SK-N-SH (cell line): ENCODE results near the gene NOB1. TPM values are rescaled to one million over a fixed set of nuclear protein-coding genes. Genes with fewer than 3 reads are reported as not detected.

Experiments used
- CTCF ChIA-PET: fragments of 300-600, 350-600 bp; formaldehyde crosslinking; extraction: SDS; loops from one replicate; lab custom pipeline; 2021; lab: Yijun Ruan, JAX
- POLR2A ChIA-PET: fragments of 350-600 bp; sonication (Branson Sonifier 250); formaldehyde crosslinking; extraction: SDS; loops from one replicate; lab custom pipeline; 2020; ENCODE audit warnings: antibody characterized with exemption, inconsistent platforms; lab: Yijun Ruan, JAX
- DNase-seq: peaks from one replicate; pipeline ENCODE4 v3.0.0; 2012
- H2AFZ ChIP-seq: fragments of 200-600 bp; sonication (generic); 2 replicates; pipeline ENCODE4 v1.8.1; 2016; ENCODE audit warnings: antibody characterized with exemption, mild to moderate bottlenecking, low read depth
- H3F3A ChIP-seq: fragments of 200-600 bp; sonication (generic); replicated peaks from 2 replicates; pipeline ENCODE3; 2016; ENCODE audit warnings: antibody characterized with exemption, mild to moderate bottlenecking; ENCODE audit not compliant: insufficient read depth
- H3K27ac ChIP-seq, 2 experiments: fragments of 200-500 bp in 1 of 2; fragments of 200-600 bp in 1 of 2; sonication (Bioruptor generic) in 1 of 2; sonication (generic), shearing (Covaris generic) in 1 of 2; 2 replicates each; pipeline versions ENCODE4 v1.5.1 to v1.6.1; 2014 to 2016; ENCODE audit warnings: low read depth in 2 of 2, inconsistent platforms in 1 of 2, low read length in 1 of 2, mild to moderate bottlenecking in 1 of 2, mixed read lengths in 1 of 2
- H3K27me3 ChIP-seq: fragments of 200-600 bp; sonication (generic), shearing (Covaris generic); 2 replicates; pipeline ENCODE4 v1.6.1; 2016; ENCODE audit warnings: mixed run types; ENCODE audit not compliant: insufficient read depth
- H3K36me3 ChIP-seq, 2 experiments: fragments of 200-500 bp in 1 of 2; fragments of 200-600 bp in 1 of 2; sonication (Bioruptor generic) in 1 of 2; sonication (generic) in 1 of 2; replicated peaks in 1 of 2; 2 replicates each; pipeline versions ENCODE3 to v1.5.1; 2014 to 2016; ENCODE audit warnings: low read length in 1 of 2, mild to moderate bottlenecking in 1 of 2; ENCODE audit not compliant: insufficient read depth in 2 of 2, control insufficient read depth in 1 of 2
- H3K4me1 ChIP-seq, 2 experiments: fragments of 200-500 bp in 1 of 2; fragments of 200-600 bp in 1 of 2; sonication (Bioruptor generic) in 1 of 2; sonication (generic), shearing (Covaris generic) in 1 of 2; 2 replicates each; pipeline versions ENCODE4 v1.5.1 to v1.6.1; 2014 to 2016; ENCODE audit warnings: low read depth in 1 of 2, low read length in 1 of 2, mixed run types in 1 of 2; ENCODE audit not compliant: insufficient read depth in 2 of 2, control insufficient read depth in 1 of 2
- H3K4me2 ChIP-seq: fragments of 200-600 bp; sonication (generic), shearing (Covaris generic); 2 replicates; pipeline ENCODE4 v1.6.1; 2017; ENCODE audit warnings: mixed run types
- H3K4me3 ChIP-seq, 2 experiments: fragments of 200-500 bp in 1 of 2; fragments of 200-600 bp in 1 of 2; sonication (Bioruptor generic) in 1 of 2; sonication (generic), shearing (Covaris generic) in 1 of 2; 2 replicates each; pipeline versions ENCODE4 v1.5.1 to v1.8.1; 2014 to 2016; ENCODE audit warnings: low read depth in 2 of 2, inconsistent platforms in 1 of 2, low read length in 1 of 2, mild to moderate bottlenecking in 1 of 2, mixed read lengths in 1 of 2, moderate library complexity in 1 of 2
- H3K79me2 ChIP-seq: fragments of 200-600 bp; sonication (generic); 2 replicates; pipeline ENCODE4 v1.8.1; 2017; ENCODE audit warnings: mild to moderate bottlenecking; ENCODE audit not compliant: insufficient read depth
- H3K9ac ChIP-seq: fragments of 200-600 bp; sonication (generic); 2 replicates; pipeline ENCODE4 v1.6.1; 2017; ENCODE audit warnings: mixed run types
- H3K9me2 ChIP-seq: fragments of 200-600 bp; sonication (generic); 2 replicates; pipeline ENCODE4 v1.6.1; 2017; ENCODE audit warnings: mixed run types
- H3K9me3 ChIP-seq: fragments of 200-600 bp; sonication (generic); 2 replicates; pipeline ENCODE4 v1.6.1; 2017; ENCODE audit warnings: mixed run types, mild to moderate bottlenecking, moderate library complexity
- H4K20me1 ChIP-seq: fragments of 200-600 bp; sonication (generic); 2 replicates; pipeline ENCODE4 v1.6.1; 2017; ENCODE audit warnings: mild to moderate bottlenecking, mixed run types; ENCODE audit not compliant: insufficient read depth
- CHD2 ChIP-seq: fragments of 150-350 bp; IDR thresholded peaks from 2 replicates; pipeline ENCODE4 v1.6.1; 2018; ENCODE audit warnings: low read length; ENCODE audit not compliant: partially characterized antibody
- CTCF ChIP-seq: fragments of 200-600 bp; sonication (generic); IDR thresholded peaks from 2 replicates; pipeline ENCODE4 v1.6.1; 2017; ENCODE audit warnings: antibody characterized with exemption, mild to moderate bottlenecking, moderate library complexity
- ELF1 ChIP-seq: IDR thresholded peaks from 2 replicates; pipeline ENCODE4 v1.4.0; 2012
- EP300 ChIP-seq, 2 experiments: IDR thresholded peaks; 2 replicates each; pipeline versions ENCODE4 v1.4.0 to v1.6.1; 2012; ENCODE audit warnings: borderline replicate concordance in 1 of 2, low read depth in 1 of 2, low read length in 1 of 2
- EZH2phosphoT487 ChIP-seq: fragments of 200-600 bp; sonication (generic); IDR thresholded peaks from 2 replicates; pipeline ENCODE4 v1.6.1; 2017; ENCODE audit warnings: low read depth, mixed run types, mild to moderate bottlenecking, antibody characterized with exemption, moderate library complexity, borderline replicate concordance
- FOSL2 ChIP-seq: IDR thresholded peaks from 2 replicates; pipeline ENCODE4 v1.4.0; 2012; ENCODE audit warnings: low read depth, mild to moderate bottlenecking, moderate library complexity, borderline replicate concordance
- FOXM1 ChIP-seq: IDR thresholded peaks from 2 replicates; pipeline ENCODE4 v1.4.0; 2012; ENCODE audit warnings: low read depth, mild to moderate bottlenecking
- GATA2 ChIP-seq: sonication (generic); formaldehyde crosslinking; IDR thresholded peaks from 2 replicates; pipeline ENCODE4 v1.5.0; 2020; ENCODE audit warnings: mild to moderate bottlenecking, missing genetic modification reagents
- IRF3 ChIP-seq: fragments of 150-350 bp; IDR thresholded peaks from 2 replicates; pipeline ENCODE4 v1.6.1; 2016; ENCODE audit warnings: mild to moderate bottlenecking, low read depth, low read length
- JUND ChIP-seq: IDR thresholded peaks from 2 replicates; pipeline ENCODE4 v1.4.0; 2012
- MEF2A ChIP-seq: IDR thresholded peaks from 2 replicates; pipeline ENCODE4 v1.4.0; 2012; ENCODE audit warnings: low read depth, borderline replicate concordance
- MXI1 ChIP-seq: IDR thresholded peaks from 2 replicates; pipeline ENCODE4 v1.6.1; 2012; ENCODE audit warnings: mild to moderate bottlenecking, low read depth, low read length, improper control_type of control experiment
- RAD21 ChIP-seq: IDR thresholded peaks from 2 replicates; pipeline ENCODE4 v1.6.1; 2012; ENCODE audit warnings: mild to moderate bottlenecking, low read length
- RXRA ChIP-seq: IDR thresholded peaks from 2 replicates; pipeline ENCODE4 v1.4.0; 2012; ENCODE audit warnings: low read depth, mild to moderate bottlenecking, borderline replicate concordance
- TAF1 ChIP-seq: IDR thresholded peaks from 2 replicates; pipeline ENCODE4 v1.6.1; 2012; ENCODE audit warnings: low read depth, mild to moderate bottlenecking, low read length, moderate library complexity, borderline replicate concordance
- TEAD4 ChIP-seq: IDR thresholded peaks from 2 replicates; pipeline ENCODE4 v1.4.0; 2012; ENCODE audit warnings: mild to moderate bottlenecking, borderline replicate concordance; ENCODE audit not compliant: insufficient read depth
- WGBS: methylation state at CpG from one replicate; pipeline ENCODE4 v1.1.6; 2017; ENCODE audit warnings: low lambda C conversion rate; 5-methylcytosine and 5-hydroxymethylcytosine counted together
- polyA plus RNA-seq, 3 experiments: library from polyadenylated mRNA; depleted of rRNA; stranded (reverse); fragments of >200 nt; gene quantifications; 2 replicates each; pipeline ENCODE4 v1.2.3, GENCODE V29; 2012

NOB1 gene
- polyA plus RNA-seq, 1 of the 3 experiments (the other 2 are of a cell fraction): 86.3 TPM

- H3F3A ChIP-seq: peaks cover 3% of the 10 kb centered on the region
- DNase-seq: no peak
- H3K79me2 ChIP-seq: peaks cover 10% of the 10 kb centered on the region; the same call in 1 of the 2 replicates
- H4K20me1 ChIP-seq: no peaks in the 10 kb centered on the region
- no peak overlapping the region for H3K27ac ChIP-seq
- H3K9me2 ChIP-seq: no peaks in the 10 kb centered on the region
- POLR2A ChIA-PET: no interaction called here
- peaks cover 0 to 10% of the 10 kb centered on the region in 2 experiments for H3K36me3 ChIP-seq
- no peak for TF ChIP-seq IRF3
- TF ChIP-seq FOXM1: no peak
- no peak for TF ChIP-seq RXRA
- TF ChIP-seq JUND: no peak
- TF ChIP-seq EP300 (IDR thresholded peaks at IDR 0.05; ENCODE audit: borderline replicate concordance in 1 of 2, low read depth in 1 of 2, low read length in 1 of 2): no peak
- TF ChIP-seq CTCF: no peak
- TF ChIP-seq ELF1: no peak
- TF ChIP-seq TEAD4: no peak
- no peak for TF ChIP-seq GATA2 (CRISPR knock-in tag)
- TF ChIP-seq TAF1: no peak
- TF ChIP-seq CHD2: no peak
- TF ChIP-seq, all 33 proteins: peak for 0
- H3K4me3 ChIP-seq: no peak overlapping the region
- no peaks in the 10 kb centered on the region for H3K9me3 ChIP-seq
- H3K9ac ChIP-seq: no peak overlapping the region
- CTCF ChIA-PET: interaction anchor here (0.6 to 2.7 kb wide), 5 partner anchors 12 to 634 kb away, joined by 3 to 12 read pairs (median 3); partner anchors contain the start of gene WWP2
- 92% methylated on average over 6 of the region's 6 CpGs for WGBS
- peaks cover 0 to 5% of the 10 kb centered on the region in 2 experiments; a peak in 2 of 4 replicates for H3K4me1 ChIP-seq
- no peak overlapping the region for H2AFZ ChIP-seq
- H3K27me3 ChIP-seq: no peaks in the 10 kb centered on the region
- no peak overlapping the region for H3K4me2 ChIP-seq
Observed at GRCh38 chr16:69784586-69784985, 29.9 kb upstream of the NOB1 start.

GRCh38 chr16:69781118-69781517 lies 26.4 kb upstream of the NOB1 start:
- no peak overlapping the region for H3K9ac ChIP-seq
- CTCF ChIA-PET: interaction anchor here (1.5 kb wide), 1 partner anchor 15 kb away, joined by 4 read pairs; no protein-coding TSS in a partner anchor
- TF ChIP-seq EZH2phosphoT487: no peak
- TF ChIP-seq MEF2A: no peak
- TF ChIP-seq EP300 (IDR thresholded peaks at IDR 0.05; ENCODE audit: borderline replicate concordance in 1 of 2, low read depth in 1 of 2, low read length in 1 of 2): no peak
- no peak for TF ChIP-seq CHD2
- no peak for TF ChIP-seq MXI1
- no peak for TF ChIP-seq TAF1
- TF ChIP-seq FOSL2: no peak
- TF ChIP-seq RAD21: no peak
- no peak for TF ChIP-seq TEAD4
- TF ChIP-seq FOXM1: no peak
- TF ChIP-seq ELF1: no peak
- no peaks in the 10 kb centered on the region for H4K20me1 ChIP-seq
- no peaks in the 10 kb centered on the region for H3K9me2 ChIP-seq
- no peak overlapping the region for H3K4me3 ChIP-seq
- no peaks in the 10 kb centered on the region for H3K9me3 ChIP-seq
- POLR2A ChIA-PET: no interaction called here
- H3K4me1 ChIP-seq: peaks cover 0 to 5% of the 10 kb centered on the region in 2 experiments; a peak in 2 of 4 replicates
- no peak overlapping the region for H2AFZ ChIP-seq
- peaks cover 4% of the 10 kb centered on the region for H3F3A ChIP-seq
- no peaks in the 10 kb centered on the region for H3K27me3 ChIP-seq
- DNase-seq: no peak
- peaks cover 23% of the 10 kb centered on the region for H3K79me2 ChIP-seq
- peaks cover 0 to 7% of the 10 kb centered on the region in 2 experiments for H3K36me3 ChIP-seq
- no peak overlapping the region for H3K4me2 ChIP-seq
- WGBS: 92% methylated on average over 3 of the region's 3 CpGs
- H3K27ac ChIP-seq: no peak overlapping the region
